Parathyroid adenoma (tissue), 2 donors: ENCODE results near the gene DCUN1D2.

ENCODE experiments used
- H2AFZ ChIP-seq: fragments of 300-600 bp; sonication (generic); one replicate; pipeline ENCODE4 v1.7.0; 2017; ENCODE audit warnings: antibody characterized with exemption, mild to moderate bottlenecking
- H3K27ac ChIP-seq: fragments of 300-600 bp; sonication (generic); one replicate; pipeline ENCODE4 v1.7.0; 2017
- H3K27me3 ChIP-seq: fragments of 300-600 bp; sonication (generic); one replicate; pipeline ENCODE4 v1.7.0; 2017; ENCODE audit warnings: low read length; ENCODE audit not compliant: control insufficient read depth, insufficient read depth
- H3K36me3 ChIP-seq: fragments of 300-600 bp; sonication (generic); one replicate; pipeline ENCODE4 v1.7.0; 2017; ENCODE audit warnings: low read length; ENCODE audit not compliant: control insufficient read depth, insufficient read depth
- H3K4me1 ChIP-seq: fragments of 300-600 bp; sonication (generic); one replicate; pipeline ENCODE4 v1.7.0; 2017; ENCODE audit warnings: control low read depth
- H3K4me2 ChIP-seq: fragments of 300-600 bp; sonication (generic); one replicate; pipeline ENCODE4 v1.7.0; 2017; ENCODE audit warnings: low read length
- H3K4me3 ChIP-seq: fragments of 300-600 bp; sonication (generic); one replicate; pipeline ENCODE4 v1.7.0; 2017; ENCODE audit warnings: low read depth, low read length
- H3K79me2 ChIP-seq: fragments of 300-600 bp; sonication (generic); one replicate; pipeline ENCODE4 v1.7.0; 2017; ENCODE audit warnings: control low read depth
- H3K9ac ChIP-seq: fragments of 300-600 bp; sonication (generic); one replicate; pipeline ENCODE4 v1.7.0; 2017; ENCODE audit warnings: mild to moderate bottlenecking
- H3K9me3 ChIP-seq: fragments of 300-600 bp; sonication (generic); one replicate; pipeline ENCODE4 v1.7.0; 2017; ENCODE audit warnings: low read length; ENCODE audit not compliant: control insufficient read depth
- TF ChIP-seq, protein P1 (sequence below): fragments of 300-600 bp; sonication (generic); IDR thresholded peaks from one replicate; pipeline ENCODE4 v1.7.0; 2017; ENCODE audit warnings: antibody characterized with exemption, mild to moderate bottlenecking
- donor health status: primary hyperparathyroidism.

The DCUN1D2 gene

DNA sequence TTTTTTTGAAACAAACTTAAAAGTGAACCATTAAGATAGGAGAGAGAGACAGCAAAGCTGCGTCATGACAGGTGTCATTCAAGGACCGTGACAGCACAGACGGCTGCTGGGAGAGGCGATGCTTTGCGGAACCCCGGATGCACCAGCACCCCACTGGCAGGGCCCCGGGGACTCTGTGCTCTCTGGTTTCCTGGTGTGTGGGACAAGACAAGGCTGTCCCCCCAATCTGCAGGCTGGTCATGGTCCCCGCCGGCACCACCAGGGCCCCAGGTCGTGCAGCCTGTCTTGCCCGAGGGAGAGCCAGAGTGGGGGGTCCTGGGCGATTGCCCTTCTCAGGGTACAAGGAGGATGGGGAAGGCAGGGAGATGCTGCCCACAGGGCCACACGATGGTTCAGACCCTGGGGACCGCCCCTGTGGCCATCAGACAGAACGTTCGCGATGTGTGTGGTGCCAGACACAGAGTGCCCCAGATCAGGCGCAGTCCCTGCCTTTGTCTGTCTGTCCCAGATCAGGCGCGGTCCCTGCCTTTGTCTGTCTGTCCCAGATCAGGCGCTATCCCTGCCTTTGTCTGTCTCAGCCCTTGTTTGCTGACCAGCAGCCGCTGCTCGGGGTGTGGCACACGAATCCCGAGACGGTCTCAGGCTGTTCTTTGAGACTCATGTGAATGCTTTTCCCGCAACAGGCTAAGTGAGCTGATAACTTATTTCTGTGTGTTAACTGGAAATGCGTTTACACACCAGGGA is 73.3 kb downstream of the DCUN1D2 start:
- no peaks in the 10 kb centered on the region for H3K36me3 ChIP-seq

DNA sequence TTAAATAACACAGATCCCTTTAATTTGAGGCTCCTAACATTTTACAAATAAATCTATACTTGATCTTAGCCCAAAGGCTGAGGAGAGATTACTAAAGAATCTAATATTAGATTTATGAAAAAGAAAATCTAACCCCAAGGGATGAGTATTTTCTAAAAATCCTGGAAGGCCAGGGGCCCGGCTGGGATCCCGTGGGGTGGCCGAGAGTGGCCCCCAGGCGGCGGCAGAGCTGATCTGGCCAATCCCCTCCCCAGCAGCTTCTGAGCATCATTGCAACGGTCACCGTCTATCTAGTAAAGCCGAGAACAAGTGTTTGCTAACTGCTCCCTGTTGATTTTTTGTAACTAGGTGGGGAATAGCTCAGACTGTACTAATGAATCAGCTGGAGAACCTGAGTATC is 74.7 kb downstream of the DCUN1D2 start:
- no peaks in the 10 kb centered on the region for H3K79me2 ChIP-seq
- H3K4me1 ChIP-seq = no peaks in the 10 kb centered on the region
- H2AFZ ChIP-seq = no peak overlapping the region
- no peaks in the 10 kb centered on the region for H3K27me3 ChIP-seq
- TF ChIP-seq, protein P1, sequence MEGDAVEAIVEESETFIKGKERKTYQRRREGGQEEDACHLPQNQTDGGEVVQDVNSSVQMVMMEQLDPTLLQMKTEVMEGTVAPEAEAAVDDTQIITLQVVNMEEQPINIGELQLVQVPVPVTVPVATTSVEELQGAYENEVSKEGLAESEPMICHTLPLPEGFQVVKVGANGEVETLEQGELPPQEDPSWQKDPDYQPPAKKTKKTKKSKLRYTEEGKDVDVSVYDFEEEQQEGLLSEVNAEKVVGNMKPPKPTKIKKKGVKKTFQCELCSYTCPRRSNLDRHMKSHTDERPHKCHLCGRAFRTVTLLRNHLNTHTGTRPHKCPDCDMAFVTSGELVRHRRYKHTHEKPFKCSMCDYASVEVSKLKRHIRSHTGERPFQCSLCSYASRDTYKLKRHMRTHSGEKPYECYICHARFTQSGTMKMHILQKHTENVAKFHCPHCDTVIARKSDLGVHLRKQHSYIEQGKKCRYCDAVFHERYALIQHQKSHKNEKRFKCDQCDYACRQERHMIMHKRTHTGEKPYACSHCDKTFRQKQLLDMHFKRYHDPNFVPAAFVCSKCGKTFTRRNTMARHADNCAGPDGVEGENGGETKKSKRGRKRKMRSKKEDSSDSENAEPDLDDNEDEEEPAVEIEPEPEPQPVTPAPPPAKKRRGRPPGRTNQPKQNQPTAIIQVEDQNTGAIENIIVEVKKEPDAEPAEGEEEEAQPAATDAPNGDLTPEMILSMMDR = no peak
- H3K27ac ChIP-seq = no peak overlapping the region
- no peak overlapping the region for H3K4me2 ChIP-seq
- no peak overlapping the region for H3K4me3 ChIP-seq
- H3K9me3 ChIP-seq = no peaks in the 10 kb centered on the region
- H3K9ac ChIP-seq = no peak overlapping the region
- H3K36me3 ChIP-seq = no peaks in the 10 kb centered on the region

More for the DNA sequence above, 73.3 kb downstream of the DCUN1D2 start:
- H3K9me3 ChIP-seq = no peaks in the 10 kb centered on the region
- H3K9ac ChIP-seq = no peak overlapping the region
- TF ChIP-seq, protein P1 = no peak
- H3K79me2 ChIP-seq = no peaks in the 10 kb centered on the region
- no peaks in the 10 kb centered on the region for H3K4me1 ChIP-seq
- no peak overlapping the region for H2AFZ ChIP-seq
- H3K4me2 ChIP-seq = no peak overlapping the region
- H3K4me3 ChIP-seq = no peak overlapping the region
- H3K27me3 ChIP-seq = no peaks in the 10 kb centered on the region
- no peak overlapping the region for H3K27ac ChIP-seq

DNA sequence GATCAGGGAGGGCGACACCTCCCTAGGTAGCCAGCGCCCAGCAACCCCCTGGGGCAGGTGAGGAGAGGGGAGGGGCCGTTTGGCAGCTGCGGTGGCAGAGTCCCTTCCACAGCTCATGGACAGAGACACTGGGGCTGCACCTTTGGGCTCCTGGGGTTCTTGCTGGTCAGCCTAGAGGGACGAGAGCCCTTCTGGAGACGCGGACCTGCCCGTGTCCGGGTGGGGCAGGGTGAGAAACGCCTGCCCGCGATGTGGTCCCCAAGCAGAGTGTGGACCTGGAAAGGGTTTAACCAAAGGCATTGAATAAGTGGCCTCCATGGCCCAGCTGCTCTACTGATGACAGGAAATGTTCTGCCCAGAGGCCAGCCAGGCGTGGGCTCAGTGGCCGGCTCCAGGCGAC is 75.5 kb downstream of the DCUN1D2 start:
- no peak overlapping the region for H3K4me2 ChIP-seq
- no peaks in the 10 kb centered on the region for H3K36me3 ChIP-seq
- H3K9me3 ChIP-seq = no peaks in the 10 kb centered on the region
- H3K9ac ChIP-seq = no peak overlapping the region
- H3K4me1 ChIP-seq = no peaks in the 10 kb centered on the region
- TF ChIP-seq, protein P1 = no peak
- no peak overlapping the region for H3K4me3 ChIP-seq
- H2AFZ ChIP-seq = no peak overlapping the region
- no peak overlapping the region for H3K27ac ChIP-seq
- H3K27me3 ChIP-seq = no peaks in the 10 kb centered on the region
- no peaks in the 10 kb centered on the region for H3K79me2 ChIP-seq

DNA sequence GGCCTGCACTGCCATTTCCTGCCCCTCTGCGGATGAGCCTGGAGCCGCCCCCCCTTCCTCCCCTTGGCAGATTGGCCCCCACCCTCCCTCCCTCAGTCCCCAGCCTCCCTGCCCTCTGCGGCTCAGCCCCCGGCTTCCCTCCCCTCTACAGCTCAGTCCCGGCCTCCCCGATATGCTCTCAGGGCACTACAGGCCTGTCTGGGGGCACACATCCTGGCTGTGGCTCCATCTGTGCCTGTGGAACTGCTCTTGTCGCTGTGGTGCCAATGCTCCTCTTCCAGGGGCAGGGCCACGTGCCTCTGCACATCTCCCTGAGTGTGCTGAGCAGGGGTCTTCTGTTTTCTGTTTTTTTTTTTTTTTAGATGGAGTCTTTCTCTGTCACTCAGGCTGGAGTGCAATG is 76.2 kb downstream of the DCUN1D2 start:
- Histone ChIP-seq H3K4me1 (no peaks in the 10 kb centered on the region), H3K27ac (no peak overlapping the region), H3K36me3 (no peaks in the 10 kb centered on the region)

More for the DNA sequence above, 76.2 kb downstream of the DCUN1D2 start:
- TF ChIP-seq, protein P1 = no peak
- H2AFZ ChIP-seq = no peak overlapping the region
- H3K4me2 ChIP-seq = no peak overlapping the region
- H3K79me2 ChIP-seq = no peaks in the 10 kb centered on the region
- H3K9ac ChIP-seq = no peak overlapping the region
- no peak overlapping the region for H3K4me3 ChIP-seq
- no peaks in the 10 kb centered on the region for H3K9me3 ChIP-seq
- H3K27me3 ChIP-seq = no peaks in the 10 kb centered on the region
